ENCODE results near the gene STEAP2. TPM values are rescaled to one million over a fixed set of nuclear protein-coding genes. Genes with fewer than 3 reads are reported as not detected.

The STEAP2 gene
- total RNA-seq, 2 donors from 2014 or later = 22.0 to 28.2 TPM

DNA sequence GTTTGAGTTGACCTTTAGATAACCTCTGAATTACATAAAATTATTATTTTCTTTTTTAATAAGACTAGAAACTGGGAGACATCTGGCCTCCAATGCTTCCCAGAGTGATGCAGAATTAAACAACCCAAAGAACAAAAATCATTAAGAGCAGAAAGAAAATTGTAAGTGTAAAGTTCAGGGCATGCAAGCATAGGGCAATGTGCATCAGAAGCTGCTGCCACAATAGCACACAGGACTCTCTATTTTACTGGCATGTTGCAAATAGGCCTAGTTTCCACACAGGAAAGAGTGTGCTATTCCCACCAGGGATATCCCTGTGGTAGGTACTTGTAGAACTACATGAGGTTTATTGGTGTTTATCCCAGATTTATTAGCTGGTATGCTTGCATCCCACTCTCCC, 20.5 kb upstream of the STEAP2 start:
- DNase-seq = no peak
- intact Hi-C loops (cut with DNase I) = no loop called here
- ATAC-seq = no peak

- intact Hi-C loops (cut with DNase I) = no loop called here
- DNase-seq (no peak), ATAC-seq (no peak)
Measured at GRCh38 chr7:90191648-90192047, 19.9 kb upstream of the STEAP2 start.

DNA sequence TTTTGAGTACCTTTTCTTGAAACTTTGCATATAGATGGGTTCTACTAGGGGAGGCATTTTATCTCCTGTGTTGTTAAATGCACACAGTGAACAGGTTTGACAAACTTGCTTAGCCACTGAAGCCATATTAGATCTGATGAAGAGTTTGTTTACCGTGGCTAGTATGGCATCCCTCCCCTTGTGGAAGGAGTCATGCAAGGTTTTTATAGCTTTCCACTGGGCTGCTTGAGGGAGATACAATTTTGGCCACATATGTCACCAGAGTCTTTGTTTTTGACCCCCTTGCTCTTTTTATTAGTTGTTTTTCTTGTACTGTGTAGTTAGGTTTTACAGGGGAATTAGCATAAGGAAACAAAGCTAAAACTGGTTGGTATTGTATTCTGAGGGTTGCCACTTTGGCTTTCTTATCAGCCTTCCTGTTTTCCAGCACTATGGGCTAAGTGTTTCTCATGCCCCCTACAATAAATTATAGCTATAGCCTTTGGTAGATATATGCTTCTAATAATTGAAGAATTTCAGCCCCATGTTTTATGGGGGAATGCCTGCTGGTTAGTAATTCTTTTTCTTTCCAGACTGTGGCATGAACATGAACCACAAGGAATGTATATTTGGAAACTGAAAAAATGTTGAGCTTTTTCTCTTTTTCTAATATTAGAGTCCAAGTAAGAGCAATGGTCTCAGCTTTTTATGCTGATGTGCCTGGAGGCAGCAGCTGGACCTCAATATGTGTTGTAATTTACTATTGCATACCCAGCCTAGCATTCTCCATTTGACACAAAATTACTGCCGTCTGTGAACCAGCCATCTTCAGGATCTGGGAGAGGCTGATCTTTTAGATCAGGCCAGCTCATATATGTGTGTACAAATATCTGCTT, 18.4 kb upstream of the STEAP2 start:
- intact Hi-C loops (cut with DNase I) = no loop called here
- no peak for ATAC-seq
- DNase-seq = no peak

GRCh38 chr7:90194911-90195809, 16.4 kb upstream of the STEAP2 start:
- intact Hi-C loops (cut with DNase I) = no loop called here
- DNase-seq = no peak
- ATAC-seq = peak in 1 of 2 donors; percentile 65

DNA sequence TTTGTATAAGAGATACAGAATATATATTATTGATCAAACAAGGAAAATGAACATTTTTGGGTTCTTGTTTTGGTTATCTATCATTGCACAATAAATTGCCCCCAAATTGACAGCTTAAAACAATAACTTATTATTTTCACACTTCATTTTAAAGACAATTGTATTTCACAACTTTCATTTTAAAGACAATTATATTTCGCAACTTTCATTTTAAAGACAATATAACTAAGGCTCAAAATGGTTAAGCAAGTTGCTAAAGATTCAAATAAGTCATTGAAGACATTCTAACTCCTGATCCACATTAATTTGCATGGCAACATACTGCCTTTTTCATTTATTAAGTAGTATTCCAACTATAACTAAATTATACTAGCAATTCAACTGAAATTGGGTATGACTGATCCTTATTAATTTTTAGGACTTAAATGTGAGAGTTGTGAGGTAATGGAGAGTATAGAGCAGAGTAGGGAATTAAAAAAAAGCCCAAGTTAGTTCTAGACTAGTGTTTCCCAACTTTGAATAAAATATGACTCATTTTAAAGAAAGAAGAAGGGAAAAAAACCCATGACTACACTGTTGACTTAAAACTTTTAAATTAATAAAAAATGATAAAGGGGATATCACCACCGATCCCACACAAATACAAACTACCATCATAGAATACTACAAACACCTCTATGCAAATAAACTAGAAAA, 9.9 kb upstream of the STEAP2 start:
- no peak for DNase-seq
- intact Hi-C loops (cut with DNase I) = no loop called here
- ATAC-seq = no peak

- ATAC-seq = no peak
- DNase-seq = no peak
- intact Hi-C loops (cut with DNase I) = no loop called here
Measured at GRCh38 chr7:90207956-90208355, 3.6 kb upstream of the STEAP2 start.

DNA sequence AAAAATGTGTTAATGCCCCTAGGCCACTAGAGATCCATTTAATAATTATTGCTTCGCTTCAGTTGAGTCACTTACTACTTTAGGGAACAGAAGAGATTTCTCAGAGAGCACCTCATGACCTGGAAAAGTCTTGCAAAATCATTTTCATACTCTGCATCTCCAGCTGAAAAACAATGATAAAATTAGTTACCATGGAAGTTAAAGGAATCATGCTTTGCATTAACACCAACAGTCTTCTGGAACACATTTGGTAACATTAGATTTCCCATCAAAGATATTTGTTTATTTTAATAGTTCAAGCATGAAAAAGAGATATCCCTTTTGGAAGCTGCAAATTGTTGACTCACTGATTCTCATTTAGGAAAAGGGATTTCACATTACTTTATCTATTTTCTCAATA, 1.8 kb upstream of the STEAP2 start:
- intact Hi-C loops (cut with DNase I) = no loop called here
- no peak for DNase-seq
- no peak for ATAC-seq

- intact Hi-C loops (cut with DNase I) = no loop called here
- no peak for ATAC-seq
Measured at GRCh38 chr7:90210475-90210874, 1.1 kb upstream of the STEAP2 start.

DNA sequence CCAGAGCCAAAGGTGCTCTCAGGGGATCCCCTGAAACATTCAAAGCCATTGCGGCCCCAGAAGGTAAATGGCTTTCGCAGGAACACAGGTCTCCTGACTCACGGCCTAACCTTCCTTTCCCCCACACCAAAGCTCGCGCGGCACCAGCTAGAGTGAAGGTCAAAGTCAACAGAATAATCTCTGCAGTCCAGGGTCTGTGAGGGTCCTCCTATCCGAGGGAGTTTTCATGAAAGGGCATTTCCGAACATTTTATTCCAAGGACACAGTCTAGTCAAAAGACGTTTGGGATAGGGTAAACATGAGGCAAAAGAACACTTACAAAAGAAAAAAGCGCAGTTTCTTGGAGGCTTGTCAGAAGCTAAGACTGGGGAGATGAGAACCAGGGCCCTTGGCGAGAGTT, 559 bp upstream of the STEAP2 start:
- no peak for DNase-seq
- ATAC-seq = peak; percentile 3 to 22
- intact Hi-C loops (cut with DNase I) = no loop called here

More at GRCh38 chr7:90210475-90210874, 1.1 kb upstream of the STEAP2 start:
- no peak for DNase-seq

- DNase-seq (no peak), ATAC-seq (no peak)
- intact Hi-C loops (cut with DNase I) = no loop called here
Measured at GRCh38 chr7:90212149-90212495, 582 bp downstream of the STEAP2 start.

- no peak for DNase-seq
- intact Hi-C loops (cut with DNase I) = no loop called here
- ATAC-seq = no peak
Measured at GRCh38 chr7:90213521-90213920, 2.0 kb downstream of the STEAP2 start.

GRCh38 chr7:90216080-90216674, 4.6 kb downstream of the STEAP2 start:
- intact Hi-C loops (cut with DNase I) = no loop called here
- ATAC-seq (no peak), DNase-seq (no peak)

DNA sequence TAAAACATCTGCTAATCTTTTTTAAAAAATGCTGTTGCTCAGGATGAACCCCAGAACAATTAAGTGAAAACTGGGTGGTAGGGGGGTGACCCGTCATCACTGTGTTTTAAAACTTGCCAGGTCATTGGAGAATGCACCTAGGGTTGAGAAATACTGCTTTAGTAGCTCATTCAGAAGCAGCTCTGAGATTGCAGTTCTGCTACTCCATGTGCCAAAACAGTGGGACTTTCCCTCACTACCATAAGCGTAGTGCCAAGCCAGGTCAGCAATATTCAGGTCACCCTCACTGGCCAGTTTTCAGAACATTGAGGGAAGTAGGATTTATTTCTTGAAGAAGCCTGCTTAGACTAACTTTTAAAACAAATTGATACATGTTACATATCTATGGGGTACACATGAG, 5.2 kb downstream of the STEAP2 start:
- no peak for DNase-seq
- peak in 1 of 2 donors; percentile 34 for ATAC-seq
- intact Hi-C loops (cut with DNase I) = no loop called here

DNA sequence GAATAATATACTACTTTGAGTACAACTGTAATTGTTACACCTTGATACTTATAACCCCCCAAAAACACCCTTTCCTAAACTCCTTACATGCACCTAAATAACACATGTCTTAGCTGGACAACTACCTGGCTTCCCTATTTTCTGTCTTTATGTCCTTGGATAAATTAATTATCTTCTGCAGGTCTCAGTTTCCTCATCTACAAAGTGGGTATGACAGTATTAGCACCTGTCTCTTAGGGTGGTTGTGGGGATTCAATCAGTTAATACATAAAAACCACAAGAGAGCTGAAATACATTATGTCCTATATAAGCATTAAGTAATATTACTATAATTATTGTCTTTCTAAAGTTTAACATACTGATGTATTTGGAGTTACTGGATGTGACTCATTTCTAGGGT, 10.8 kb downstream of the STEAP2 start:
- no peak for DNase-seq
- no peak for ATAC-seq
- intact Hi-C loops (cut with DNase I) = no loop called here

DNA sequence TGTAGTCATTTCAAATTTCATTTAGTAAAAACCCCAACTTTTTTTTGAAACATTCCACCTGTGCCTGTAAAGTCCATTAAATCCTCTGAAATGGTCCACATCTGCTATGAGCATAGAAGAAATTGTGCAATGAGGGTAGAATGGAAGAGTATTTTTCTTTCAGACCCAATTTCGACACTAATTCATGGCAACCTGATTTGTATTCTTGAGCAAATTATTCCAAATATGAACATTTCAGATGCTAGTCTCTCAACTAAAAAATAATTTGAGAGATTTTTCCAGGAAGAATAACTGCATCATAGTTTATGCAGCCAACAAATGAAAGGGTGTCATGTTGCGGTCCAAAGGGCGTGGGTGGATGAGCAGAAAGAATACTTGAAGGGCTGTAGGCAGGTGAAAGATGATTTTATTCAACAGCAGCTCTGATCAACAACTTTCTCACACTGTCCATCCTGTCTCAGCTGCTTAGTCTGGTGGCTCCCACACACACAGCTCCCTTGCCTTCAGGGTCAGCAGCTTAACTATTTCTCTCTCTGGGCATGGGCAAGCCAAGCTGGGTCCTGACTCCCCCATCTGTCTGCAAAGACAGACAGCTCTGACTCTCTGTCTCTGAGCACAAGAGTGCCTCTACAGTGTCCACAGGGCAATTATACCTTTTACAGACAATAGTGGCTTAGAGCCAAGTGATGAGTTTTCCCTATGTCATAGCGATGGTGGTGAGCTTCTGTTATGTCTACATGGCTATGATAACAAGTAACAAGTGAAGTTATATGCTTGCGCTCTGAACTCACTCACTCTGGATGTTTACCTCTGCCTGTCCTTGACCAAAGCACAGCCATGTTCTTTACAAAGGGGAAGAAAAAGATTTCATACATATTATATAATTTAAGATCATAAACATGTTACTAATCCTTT, 11.5 kb downstream of the STEAP2 start:
- peak; percentile 44 for DNase-seq
- peak; percentile 34 to 94 for ATAC-seq
- intact Hi-C loops (cut with DNase I) = no loop called here

DNA sequence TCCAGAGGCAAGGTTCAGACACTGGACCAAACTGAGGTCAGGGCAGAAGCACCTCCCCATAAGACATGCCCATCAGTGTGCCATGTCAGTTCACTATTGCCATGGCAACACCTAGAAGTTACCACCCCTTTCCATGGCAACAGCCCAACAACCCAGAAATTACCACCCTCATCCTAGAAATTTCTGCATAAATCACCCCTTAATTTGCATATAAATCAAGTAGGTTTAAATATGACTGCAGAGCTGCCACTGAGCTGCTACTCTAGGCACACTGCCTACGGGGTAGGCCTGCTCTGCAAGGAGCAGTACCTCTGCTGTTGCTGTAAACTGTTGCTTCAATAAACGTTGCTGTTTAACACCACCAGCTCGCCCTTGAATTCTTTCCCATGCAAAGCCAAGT, 12.7 kb downstream of the STEAP2 start:
- intact Hi-C loops (cut with DNase I) = no loop called here
- DNase-seq (no peak), ATAC-seq (no peak)

DNA sequence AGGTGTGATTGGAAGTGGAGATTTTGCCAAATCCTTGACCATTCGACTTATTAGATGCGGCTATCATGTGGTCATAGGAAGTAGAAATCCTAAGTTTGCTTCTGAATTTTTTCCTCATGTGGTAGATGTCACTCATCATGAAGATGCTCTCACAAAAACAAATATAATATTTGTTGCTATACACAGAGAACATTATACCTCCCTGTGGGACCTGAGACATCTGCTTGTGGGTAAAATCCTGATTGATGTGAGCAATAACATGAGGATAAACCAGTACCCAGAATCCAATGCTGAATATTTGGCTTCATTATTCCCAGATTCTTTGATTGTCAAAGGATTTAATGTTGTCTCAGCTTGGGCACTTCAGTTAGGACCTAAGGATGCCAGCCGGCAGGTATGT, 13.6 kb downstream of the STEAP2 start:
- intact Hi-C loops (cut with DNase I) = no loop called here
- ATAC-seq = no peak
- no peak for DNase-seq

DNA sequence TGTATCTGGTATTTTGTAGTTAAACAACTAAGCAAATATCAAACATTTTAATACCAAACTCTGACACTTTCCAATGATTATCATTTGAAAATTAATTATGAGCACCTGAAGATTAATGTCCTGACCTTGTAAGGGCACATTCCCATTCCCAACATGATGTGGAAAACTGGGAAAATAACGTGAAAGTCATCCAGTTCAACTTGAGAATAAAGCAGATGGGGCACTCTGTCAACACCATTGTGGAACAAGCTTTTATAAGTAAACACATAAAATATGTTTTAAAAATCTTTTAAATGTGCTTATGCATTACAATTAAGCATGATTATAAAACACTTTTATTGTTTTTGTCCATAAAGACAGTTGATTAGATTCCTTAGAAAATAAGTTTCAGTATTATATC, 14.1 kb downstream of the STEAP2 start:
- intact Hi-C loops (cut with DNase I) = no loop called here
- DNase-seq = no peak
- no peak for ATAC-seq

Data from left cardiac atrium (tissue), 4 donors.